OCI-LY7 (cell line): ENCODE results near the gene RBBP5.

Experiments
- CTCF ChIP-seq: fragments of 200-600 bp; sonication (generic); conservative IDR thresholded peaks from 2 replicates; pipeline ENCODE4 v1.5.1; 2014; ENCODE audit warnings: mild to moderate bottlenecking, antibody characterized with exemption, low read length, moderate library complexity, mixed read lengths
- EZH2phosphoT487 ChIP-seq: fragments of 200-600 bp; sonication (generic); IDR thresholded peaks from 2 replicates; pipeline ENCODE4 v1.6.1; 2018; ENCODE audit warnings: low read depth, borderline replicate concordance, mild to moderate bottlenecking, mixed run types, antibody characterized with exemption, low read length, moderate library complexity, mixed read lengths

GRCh38 chr1:205061665-205062069, 60.1 kb downstream of the RBBP5 start:
- TF ChIP-seq CTCF (peak; percentile 92), EZH2phosphoT487 (no peak)
